Ishikawa (cell line): ENCODE data around the gene TMOD1.

Experiments used
- CEBPB ChIP-seq: IDR thresholded peaks from 2 replicates; pipeline ENCODE4 v1.6.1; 2012
- CREB1 ChIP-seq: IDR thresholded peaks from 2 replicates; pipeline ENCODE4 v1.6.1; 2012; ENCODE audit warnings: low read depth
- EGR1 ChIP-seq: IDR thresholded peaks from 2 replicates; pipeline ENCODE4 v1.6.1; 2012
- EP300 ChIP-seq: IDR thresholded peaks from 2 replicates; pipeline ENCODE4 v1.6.1; 2012; ENCODE audit warnings: borderline replicate concordance
- NFIC ChIP-seq: IDR thresholded peaks from 2 replicates; pipeline ENCODE4 v1.6.1; 2012
- RAD21 ChIP-seq: IDR thresholded peaks from 2 replicates; pipeline ENCODE4 v1.6.1; 2012; ENCODE audit warnings: low read depth
- TAF1 ChIP-seq: IDR thresholded peaks from 2 replicates; pipeline ENCODE4 v1.6.1; 2012; ENCODE audit warnings: low read depth, mild to moderate bottlenecking
- TCF12 ChIP-seq: IDR thresholded peaks from 2 replicates; pipeline ENCODE4 v1.6.1; 2012; ENCODE audit warnings: low read depth
- USF1 ChIP-seq: IDR thresholded peaks from 2 replicates; pipeline ENCODE4 v1.6.1; 2012
- YY1 ChIP-seq: IDR thresholded peaks from 2 replicates; pipeline ENCODE4 v1.6.1; 2012; ENCODE audit warnings: low read depth
- TF ChIP-seq, protein P1 (sequence below): IDR thresholded peaks from 2 replicates; pipeline ENCODE4 v1.6.1; 2012
- TF ChIP-seq, protein P2 (sequence below): IDR thresholded peaks from 2 replicates; pipeline ENCODE4 v1.6.1; 2012; ENCODE audit warnings: low read depth, mild to moderate bottlenecking

GRCh38 chr9:97638666-97639065, 137.2 kb downstream of the TMOD1 start:
- TF ChIP-seq TCF12 = no peak
- TF ChIP-seq EP300 = no peak
- TF ChIP-seq, protein P1, sequence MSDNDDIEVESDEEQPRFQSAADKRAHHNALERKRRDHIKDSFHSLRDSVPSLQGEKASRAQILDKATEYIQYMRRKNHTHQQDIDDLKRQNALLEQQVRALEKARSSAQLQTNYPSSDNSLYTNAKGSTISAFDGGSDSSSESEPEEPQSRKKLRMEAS = no peak
- TF ChIP-seq USF1 = no peak
- TF ChIP-seq TAF1 = no peak
- no peak for TF ChIP-seq EGR1
- no peak for TF ChIP-seq CREB1
- no peak for TF ChIP-seq CEBPB
- TF ChIP-seq YY1 = no peak
- TF ChIP-seq NFIC = no peak
- TF ChIP-seq, protein P2, sequence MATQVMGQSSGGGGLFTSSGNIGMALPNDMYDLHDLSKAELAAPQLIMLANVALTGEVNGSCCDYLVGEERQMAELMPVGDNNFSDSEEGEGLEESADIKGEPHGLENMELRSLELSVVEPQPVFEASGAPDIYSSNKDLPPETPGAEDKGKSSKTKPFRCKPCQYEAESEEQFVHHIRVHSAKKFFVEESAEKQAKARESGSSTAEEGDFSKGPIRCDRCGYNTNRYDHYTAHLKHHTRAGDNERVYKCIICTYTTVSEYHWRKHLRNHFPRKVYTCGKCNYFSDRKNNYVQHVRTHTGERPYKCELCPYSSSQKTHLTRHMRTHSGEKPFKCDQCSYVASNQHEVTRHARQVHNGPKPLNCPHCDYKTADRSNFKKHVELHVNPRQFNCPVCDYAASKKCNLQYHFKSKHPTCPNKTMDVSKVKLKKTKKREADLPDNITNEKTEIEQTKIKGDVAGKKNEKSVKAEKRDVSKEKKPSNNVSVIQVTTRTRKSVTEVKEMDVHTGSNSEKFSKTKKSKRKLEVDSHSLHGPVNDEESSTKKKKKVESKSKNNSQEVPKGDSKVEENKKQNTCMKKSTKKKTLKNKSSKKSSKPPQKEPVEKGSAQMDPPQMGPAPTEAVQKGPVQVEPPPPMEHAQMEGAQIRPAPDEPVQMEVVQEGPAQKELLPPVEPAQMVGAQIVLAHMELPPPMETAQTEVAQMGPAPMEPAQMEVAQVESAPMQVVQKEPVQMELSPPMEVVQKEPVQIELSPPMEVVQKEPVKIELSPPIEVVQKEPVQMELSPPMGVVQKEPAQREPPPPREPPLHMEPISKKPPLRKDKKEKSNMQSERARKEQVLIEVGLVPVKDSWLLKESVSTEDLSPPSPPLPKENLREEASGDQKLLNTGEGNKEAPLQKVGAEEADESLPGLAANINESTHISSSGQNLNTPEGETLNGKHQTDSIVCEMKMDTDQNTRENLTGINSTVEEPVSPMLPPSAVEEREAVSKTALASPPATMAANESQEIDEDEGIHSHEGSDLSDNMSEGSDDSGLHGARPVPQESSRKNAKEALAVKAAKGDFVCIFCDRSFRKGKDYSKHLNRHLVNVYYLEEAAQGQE = no peak
- TF ChIP-seq RAD21 = no peak
